Measurements from ENCODE around the gene NTN4. TPM values are rescaled to one million over a fixed set of nuclear protein-coding genes. Genes with fewer than 3 reads are reported as not detected.

NTN4 gene
- total and polyA plus RNA-seq, 10 of the 15 experiments (the other 5 are each of a cell fraction or from before 2014, with no cell fraction given), result 0.15 TPM; not detected in 9

DNA sequence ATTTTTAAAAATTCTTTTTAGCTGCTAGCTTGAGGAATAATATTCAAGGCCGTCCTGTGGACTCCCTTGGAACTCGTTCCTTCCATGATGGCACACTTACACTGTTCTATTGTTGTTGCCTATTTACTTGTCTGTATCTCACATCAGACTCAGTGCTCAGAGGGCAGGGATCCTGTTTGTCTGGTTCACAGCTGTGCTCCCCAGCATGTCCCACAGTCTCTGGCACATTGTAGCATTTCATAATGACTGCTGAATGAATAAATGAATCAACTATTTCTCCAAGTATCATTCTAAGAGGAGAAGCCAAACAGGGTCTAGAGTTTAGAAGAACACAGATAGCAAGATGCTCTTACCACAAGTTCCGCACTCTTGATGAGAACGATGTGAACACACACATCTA lies 48.0 kb downstream of the NTN4 start (continued):
- TF ChIP-seq FOXM1 (IDR thresholded peaks at IDR 0.05; ENCODE audit: low read depth, low read length), result no peak

- Histone ChIP-seq H2AFZ (ENCODE audit: control insufficient read depth, low read depth, low read length) (no peak overlapping the region), H3K27ac (ENCODE audit: control insufficient read depth, insufficient read depth) (no peak overlapping the region), H3K9ac (ENCODE audit: control insufficient read depth, insufficient read depth, low read length) (no peak overlapping the region), H3K4me3 (no peak overlapping the region), H3K79me2 (ENCODE audit: control insufficient read depth, insufficient read depth, low read length) (no peaks in the 10 kb centered on the region), H4K20me1 (ENCODE audit: control insufficient read depth, insufficient read depth) (no peaks in the 10 kb centered on the region), H3K27me3 (replicated peaks in 1 of 2; ENCODE audit: control insufficient read depth in 2 of 2, insufficient read depth in 2 of 2, low read length in 1 of 2) (peaks cover 3 to 5% of the 10 kb centered on the region in 2 experiments), H3K9me3 (replicated peaks; ENCODE audit: control insufficient read depth, insufficient read depth, low read length) (no peaks in the 10 kb centered on the region; the same call in 1 of the 3 replicates), H3K4me2 (ENCODE audit: control insufficient read depth, insufficient read depth) (no peak overlapping the region), H3K36me3 (ENCODE audit: control insufficient read depth in 2 of 2, insufficient read depth in 2 of 2, low read length in 1 of 2) (no peaks in the 10 kb centered on the region), H3K4me1 (ENCODE audit: control insufficient read depth, insufficient read depth, low read length) (no peaks in the 10 kb centered on the region)
- in situ Hi-C loops (cut with MboI) (no loop called here), intact Hi-C loops (cut with micrococcal nuclease; ENCODE audit: unreplicated experiment) (no loop called here)
- DNase-seq (ENCODE audit: low read depth, low spot score) (no peak), FAIRE-seq (no peak), ATAC-seq (no peak)
- WGBS (ENCODE audit: insufficient coverage, insufficient replicate concordance, low lambda C conversion rate, missing lambda C conversion rate), result 2% methylated on average over 3 of the region's 3 CpGs
- TF ChIP-seq BRCA1 (IDR thresholded peaks at IDR 0.05; ENCODE audit: low read depth, low read length) (no peak), WRNIP1 (IDR thresholded peaks at IDR 0.05; ENCODE audit: borderline replicate concordance, low read depth, low read length) (no peak)
- TF ChIP-seq, protein P1, sequence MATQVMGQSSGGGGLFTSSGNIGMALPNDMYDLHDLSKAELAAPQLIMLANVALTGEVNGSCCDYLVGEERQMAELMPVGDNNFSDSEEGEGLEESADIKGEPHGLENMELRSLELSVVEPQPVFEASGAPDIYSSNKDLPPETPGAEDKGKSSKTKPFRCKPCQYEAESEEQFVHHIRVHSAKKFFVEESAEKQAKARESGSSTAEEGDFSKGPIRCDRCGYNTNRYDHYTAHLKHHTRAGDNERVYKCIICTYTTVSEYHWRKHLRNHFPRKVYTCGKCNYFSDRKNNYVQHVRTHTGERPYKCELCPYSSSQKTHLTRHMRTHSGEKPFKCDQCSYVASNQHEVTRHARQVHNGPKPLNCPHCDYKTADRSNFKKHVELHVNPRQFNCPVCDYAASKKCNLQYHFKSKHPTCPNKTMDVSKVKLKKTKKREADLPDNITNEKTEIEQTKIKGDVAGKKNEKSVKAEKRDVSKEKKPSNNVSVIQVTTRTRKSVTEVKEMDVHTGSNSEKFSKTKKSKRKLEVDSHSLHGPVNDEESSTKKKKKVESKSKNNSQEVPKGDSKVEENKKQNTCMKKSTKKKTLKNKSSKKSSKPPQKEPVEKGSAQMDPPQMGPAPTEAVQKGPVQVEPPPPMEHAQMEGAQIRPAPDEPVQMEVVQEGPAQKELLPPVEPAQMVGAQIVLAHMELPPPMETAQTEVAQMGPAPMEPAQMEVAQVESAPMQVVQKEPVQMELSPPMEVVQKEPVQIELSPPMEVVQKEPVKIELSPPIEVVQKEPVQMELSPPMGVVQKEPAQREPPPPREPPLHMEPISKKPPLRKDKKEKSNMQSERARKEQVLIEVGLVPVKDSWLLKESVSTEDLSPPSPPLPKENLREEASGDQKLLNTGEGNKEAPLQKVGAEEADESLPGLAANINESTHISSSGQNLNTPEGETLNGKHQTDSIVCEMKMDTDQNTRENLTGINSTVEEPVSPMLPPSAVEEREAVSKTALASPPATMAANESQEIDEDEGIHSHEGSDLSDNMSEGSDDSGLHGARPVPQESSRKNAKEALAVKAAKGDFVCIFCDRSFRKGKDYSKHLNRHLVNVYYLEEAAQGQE (IDR thresholded peaks at IDR 0.05; ENCODE audit: low read depth, low read length), result no peak
- ChIA-PET POLR2A (no interaction called here), RAD21 (ENCODE audit: unreplicated experiment) (no interaction called here), SMC1A (ENCODE audit: uncharacterized antibody, unreplicated experiment) (interaction anchor here (1.0 kb wide), 1 partner anchor 9 kb away, joined by 3 read pairs; no protein-coding TSS in a partner anchor), CTCF (no interaction called here)
- no TSS peak for BruUV-seq (replicated peaks)
Measured at GRCh38 chr12:95741635-95742034, 48.9 kb downstream of the NTN4 start.
